HG03045 (cell line): ENCODE results near the gene SND1.

ENCODE experiments used
- ATAC-seq: cut with Tn5 transposase; IDR thresholded peaks from one replicate; pipeline ENCODE4 v1.9.1; 2021; ENCODE audit warnings: mild to moderate bottlenecking, moderate library complexity; ENCODE audit not compliant: unreplicated experiment

SND1 gene

DNA sequence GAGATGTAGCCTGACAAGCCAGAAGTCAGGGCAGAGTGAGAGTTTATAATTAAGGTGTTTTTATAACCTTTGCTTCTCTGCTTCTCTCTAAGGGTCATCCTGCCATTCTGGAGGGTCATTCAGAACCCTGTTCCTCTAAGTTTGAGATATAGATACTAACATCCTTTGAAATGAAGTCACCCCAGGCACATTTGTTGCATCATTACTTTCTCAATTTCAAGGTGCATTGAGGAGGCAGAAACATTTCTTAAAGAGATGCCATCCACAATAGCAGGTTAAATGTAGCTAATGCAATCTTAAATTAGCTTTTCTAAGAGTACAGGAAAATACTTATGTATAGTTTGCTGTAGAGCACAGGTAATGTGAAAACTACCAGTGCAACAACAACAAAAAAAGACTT lies 272.9 kb downstream of the SND1 start:
- ATAC-seq: no peak

DNA sequence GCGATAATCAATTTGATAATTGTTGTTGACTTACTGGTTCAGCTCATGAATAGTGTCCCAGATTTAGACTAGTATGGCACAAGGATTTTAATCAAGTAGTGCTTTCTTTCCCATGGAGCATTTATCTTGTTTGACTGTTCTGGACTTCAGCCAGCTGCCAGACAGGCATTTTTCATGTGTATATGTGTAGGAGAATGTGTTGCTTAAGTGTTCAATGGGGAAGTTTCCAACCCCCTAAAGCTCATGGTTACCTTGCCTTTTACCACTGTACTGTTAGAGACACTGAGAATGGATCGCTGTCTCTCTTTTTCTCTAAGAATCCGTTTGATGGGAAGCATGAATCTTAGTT lies 275.3 kb downstream of the SND1 start:
- ATAC-seq: no peak

DNA sequence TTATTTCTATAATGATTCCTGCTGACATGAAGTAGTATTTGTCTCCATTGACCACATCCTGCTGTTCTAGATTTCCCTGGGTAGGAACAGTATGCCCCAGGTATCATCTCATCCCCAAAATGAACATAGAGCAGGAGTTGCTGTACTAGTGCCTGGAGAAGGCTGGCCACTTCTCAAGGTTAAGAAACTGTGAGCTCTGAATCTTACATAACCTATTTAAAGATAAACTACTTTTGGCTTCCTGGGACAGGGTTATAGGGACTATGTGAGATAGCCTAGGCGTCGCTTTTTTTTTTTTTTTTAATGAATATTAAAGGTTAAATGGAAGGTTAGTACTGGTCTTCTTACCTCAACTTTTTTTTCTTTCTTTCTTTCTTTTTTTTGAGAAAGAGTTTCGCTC lies 276.2 kb downstream of the SND1 start:
- no peak for ATAC-seq

DNA sequence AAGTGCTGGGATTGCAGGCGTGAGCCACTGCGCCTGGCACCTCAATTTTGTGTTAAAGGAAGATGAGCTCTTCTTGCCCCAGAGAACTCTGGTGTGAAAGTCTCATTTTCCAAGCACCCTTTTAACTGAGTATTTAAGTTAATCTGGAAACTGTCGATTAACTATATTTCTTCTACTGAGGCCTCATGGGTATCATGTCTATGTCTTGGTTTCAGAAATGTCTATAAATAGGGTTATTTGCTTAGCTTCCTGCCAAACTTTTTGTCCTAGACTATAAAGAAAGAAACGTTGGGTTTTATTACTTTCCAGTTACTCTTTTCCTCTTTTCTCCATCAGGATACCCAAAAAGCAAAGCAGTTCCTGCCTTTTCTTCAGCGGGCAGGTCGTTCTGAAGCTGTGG lies 276.9 kb downstream of the SND1 start:
- ATAC-seq: no peak

DNA sequence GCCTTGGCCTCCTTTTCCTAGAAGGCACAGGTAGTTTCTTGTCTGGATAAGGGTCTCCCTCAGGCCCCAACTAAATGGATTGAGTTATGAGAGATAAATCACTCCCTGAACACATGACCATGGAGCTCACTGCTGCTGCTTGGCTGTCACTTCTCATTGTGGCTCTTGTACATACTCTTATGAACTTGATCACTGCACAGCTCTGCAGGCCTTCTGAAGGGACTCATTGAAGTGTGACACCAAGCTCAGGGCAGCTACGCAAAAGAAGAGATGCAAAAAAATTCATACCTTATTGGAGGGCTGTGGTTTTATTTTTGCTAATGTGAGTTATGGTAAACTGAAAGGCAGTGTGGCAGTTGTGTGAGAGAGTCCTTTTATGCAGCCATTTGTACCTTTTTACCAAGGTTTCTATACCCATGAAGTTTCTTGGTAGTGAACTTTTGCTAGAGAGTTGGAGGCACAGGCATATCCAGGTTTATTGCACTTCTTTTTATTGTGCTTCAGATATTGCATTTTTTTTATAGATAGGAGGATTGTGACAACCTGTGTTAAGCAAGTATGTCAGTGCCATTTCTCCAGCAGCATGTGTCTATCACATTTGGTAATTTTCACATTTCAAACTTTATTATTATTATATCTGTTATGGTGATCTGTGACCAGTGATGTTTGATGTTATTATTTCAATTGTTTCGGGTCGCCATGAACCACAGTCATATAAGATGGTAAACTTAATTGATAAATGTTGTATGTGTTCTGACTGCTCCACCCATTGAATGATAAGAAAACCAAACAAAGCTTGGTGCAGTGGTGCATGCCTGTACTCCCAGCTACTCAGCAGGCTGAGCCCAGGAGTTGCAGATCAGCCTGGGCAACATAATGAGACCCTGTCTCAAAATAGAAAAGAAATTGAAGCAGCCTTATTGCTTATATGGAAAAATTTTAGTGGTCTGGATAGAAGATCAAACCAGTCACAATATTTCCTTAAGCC lies 278.6 kb downstream of the SND1 start:
- no peak for ATAC-seq

DNA sequence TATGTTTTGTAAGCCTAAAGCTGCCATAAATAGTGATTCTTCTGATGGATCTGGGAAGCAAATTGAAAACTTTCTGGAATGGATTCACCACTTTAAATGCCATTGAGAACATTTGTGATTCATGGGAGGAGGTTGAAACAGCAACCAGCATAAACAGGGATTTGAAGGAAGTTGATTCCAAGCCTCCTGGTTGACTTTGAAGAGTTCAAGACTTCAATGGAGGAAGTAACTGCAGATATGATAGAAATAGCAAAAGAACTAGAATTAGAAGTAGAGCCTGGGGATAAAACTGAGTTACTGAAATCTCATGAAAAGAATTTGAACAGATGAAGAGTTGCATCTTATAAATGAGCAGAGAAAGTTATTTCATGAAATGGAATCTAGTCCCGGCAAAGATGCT lies 280.1 kb downstream of the SND1 start:
- ATAC-seq: no peak

DNA sequence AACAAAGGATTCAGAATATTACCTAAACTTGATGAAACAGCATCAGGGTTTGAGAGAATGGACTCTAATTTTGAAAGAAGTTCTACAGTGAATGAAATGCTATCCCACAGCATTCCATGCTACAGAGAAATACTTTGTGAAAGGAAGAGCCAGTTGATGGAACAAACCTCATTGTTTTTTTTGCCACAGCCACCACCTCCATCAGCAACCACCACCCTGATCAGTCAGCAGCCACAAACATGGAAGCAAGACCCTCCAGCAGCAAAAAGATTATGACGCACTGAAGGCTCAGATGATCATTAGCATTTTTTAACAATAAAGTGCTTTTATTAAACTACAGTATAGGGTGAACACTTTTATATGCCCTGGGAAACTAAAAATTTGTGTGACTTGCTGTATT lies 280.5 kb downstream of the SND1 start:
- ATAC-seq: no peak

DNA sequence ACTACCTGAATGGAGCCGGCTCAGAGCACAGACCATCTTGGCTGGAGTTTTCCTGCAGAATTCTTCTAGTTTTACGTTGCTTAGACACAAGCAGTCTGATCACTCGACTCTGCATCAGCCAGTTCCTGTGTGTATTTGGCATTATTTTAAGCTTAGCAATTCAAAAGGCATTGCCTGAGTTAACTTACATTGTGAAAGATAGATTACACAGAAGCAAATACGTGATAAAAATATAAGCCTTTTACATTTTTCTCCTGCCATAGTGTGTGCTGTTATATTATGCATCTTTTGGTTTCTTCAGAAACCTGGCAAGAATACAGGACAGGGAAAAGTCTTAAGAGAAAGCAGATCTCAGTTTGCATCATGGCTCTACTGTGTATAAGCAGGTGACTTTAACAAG lies 281.2 kb downstream of the SND1 start:
- ATAC-seq: no peak

DNA sequence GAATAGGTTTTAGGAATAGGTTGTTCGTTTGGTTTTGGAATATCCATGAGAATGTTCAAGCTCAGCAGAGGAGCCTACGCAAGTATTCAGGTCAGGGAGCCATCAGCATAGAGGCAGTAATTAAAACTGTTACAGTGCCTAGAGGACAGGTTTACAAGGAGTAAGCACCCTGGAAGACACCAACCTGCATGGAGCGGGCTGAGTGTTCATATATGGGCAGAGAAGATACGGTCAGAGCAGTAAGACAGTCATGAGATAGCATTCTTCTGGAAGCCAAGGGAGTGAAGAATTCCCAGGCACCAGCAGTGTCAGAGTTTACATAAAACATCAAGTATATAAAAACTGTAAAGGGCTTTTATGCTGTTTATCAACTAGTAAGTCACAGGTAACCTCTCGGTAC lies 282.7 kb downstream of the SND1 start:
- no peak for ATAC-seq

DNA sequence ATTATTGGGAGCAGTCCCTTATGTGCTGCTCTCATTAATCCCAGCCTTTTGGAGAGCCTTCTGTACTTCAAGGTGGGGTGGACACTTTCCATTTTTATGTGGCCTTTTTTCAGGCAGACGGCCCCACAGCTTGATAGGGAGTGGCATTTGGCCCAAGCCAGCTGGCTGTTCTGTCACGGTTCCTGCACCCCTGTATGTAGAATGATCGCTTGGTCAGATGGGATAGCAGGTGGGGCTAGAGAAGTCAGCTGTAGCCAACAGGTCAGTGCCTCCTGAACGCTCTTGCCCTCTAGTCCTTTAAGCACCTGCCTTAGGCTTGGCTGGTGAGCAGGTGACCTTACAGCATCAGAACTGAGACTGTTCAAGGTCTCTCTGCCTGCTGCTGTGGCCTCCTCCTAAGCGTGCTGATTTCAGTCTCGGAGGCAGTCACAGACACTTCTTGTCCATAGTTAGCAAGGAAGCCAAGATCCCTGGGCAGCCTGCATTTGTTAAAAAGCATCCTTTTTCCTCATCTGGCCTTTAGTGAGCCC lies 283.9 kb downstream of the SND1 start:
- ATAC-seq: no peak

DNA sequence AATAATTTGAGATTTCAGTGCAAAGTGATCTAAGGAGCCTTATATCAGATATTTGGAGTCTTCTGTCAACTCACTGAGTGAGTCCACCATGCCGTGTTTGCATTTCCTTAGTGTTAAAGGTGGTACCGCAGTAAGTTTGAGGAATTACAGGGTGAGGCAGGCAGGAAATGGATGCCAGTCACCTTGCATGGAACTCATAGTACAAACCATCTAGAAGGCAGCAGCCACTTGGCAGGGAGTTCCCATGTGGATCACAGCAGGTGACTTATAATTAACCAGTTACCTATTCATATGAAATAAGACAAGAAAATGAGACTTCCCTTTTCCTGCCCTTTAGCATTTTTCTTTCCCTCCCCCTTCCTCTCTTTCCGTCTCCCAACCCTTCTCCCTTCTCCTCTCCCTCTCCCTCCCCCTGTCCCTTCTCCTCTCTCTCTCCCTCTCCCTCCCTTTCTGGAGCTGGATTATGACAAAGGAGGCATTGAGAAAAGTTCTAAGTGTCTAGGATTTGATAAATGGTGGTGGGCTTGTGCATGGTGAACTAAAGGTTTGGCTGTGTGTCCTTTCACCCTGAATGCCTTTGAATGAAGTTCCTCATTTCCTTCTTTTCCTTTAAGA lies 285.2 kb downstream of the SND1 start:
- no peak for ATAC-seq

DNA sequence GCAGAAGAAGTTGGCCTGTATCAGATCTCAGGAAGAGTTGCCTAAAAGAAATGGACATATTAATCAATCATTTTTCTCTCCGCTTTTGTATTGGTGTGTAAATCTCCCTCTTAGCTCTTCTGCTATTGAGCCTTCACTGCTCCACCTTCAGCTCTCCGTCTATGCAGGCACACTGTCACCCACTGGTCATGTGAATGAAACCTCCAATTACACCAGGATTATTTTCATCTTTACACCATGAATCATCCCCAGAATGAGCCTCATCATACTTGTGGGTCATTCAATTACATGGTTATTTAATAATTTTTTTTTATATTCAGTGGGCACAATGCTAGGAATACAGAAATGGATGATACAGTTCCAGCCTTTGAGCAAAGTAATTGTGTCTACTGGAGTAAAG lies 286.6 kb downstream of the SND1 start:
- no peak for ATAC-seq

DNA sequence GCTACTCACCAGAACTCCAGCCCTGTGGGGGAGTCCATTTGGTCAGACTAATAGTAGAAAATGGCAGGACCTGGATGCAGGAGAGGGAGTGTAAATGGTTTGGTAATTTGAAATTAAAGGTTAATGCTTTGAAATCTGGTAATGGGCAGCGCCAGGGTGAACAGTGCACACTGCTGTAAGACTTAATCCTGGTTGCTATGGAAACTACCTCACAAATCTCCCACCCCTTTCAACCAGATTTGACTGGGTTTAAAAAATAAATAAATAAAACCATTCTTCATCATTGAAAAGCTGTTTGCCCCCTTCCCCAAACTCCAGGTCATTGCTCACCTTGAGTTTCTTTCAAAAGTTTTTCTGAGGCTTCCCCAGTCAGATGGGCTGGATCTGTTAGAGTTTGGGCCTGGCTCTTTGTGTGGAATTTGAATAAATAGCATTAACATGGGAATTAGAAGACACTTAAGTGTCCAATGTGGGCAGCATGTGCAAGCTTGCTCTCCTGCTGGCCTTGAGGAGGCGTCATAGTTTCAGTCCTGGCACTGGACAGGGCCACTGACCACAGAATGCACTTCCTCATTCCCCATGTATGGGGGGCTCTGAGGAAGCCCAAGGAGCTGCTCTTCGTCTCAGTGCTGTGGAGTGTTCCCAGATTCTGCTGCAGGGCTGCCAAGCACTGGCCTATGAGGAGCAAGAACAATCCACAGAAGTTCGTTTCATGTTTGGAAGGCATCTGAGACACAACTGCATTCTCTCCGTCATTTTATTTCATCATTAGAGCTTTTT lies 288.6 kb downstream of the SND1 start:
- no peak for ATAC-seq

DNA sequence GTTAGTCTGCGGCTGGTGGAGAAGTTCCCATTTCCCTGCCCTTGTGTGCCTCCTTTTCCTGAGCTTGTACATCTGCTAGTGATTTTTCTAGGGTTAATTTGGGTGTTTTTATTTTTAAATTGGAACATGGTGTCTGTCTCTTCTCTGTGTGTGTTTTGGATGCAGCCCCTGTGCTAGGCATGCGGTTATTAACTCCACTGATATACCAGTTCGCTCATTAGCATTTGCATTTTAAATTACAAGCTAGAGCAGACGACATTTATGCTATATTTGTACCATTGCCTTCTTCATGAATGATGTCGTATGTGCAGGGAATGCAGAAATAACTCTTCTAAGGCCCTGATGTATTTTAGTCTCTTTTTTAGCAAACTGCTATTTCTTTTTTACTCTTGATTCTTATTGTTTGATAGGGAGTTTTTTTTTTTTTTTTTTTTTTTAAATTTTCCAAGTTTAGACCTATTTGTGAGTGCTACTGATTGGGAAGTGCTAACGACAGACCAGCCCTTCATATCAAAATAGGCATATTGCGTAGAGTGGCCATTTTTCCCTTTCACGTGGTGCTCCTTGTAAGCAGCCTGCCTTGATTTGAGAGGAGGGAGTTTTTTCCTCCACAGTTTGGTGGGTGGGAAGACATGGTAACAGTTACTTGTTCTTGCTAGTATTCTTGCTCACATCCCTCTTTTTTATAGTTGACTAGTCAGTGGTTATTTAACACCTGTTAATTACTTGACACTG lies 289.6 kb downstream of the SND1 start:
- ATAC-seq: no peak

DNA sequence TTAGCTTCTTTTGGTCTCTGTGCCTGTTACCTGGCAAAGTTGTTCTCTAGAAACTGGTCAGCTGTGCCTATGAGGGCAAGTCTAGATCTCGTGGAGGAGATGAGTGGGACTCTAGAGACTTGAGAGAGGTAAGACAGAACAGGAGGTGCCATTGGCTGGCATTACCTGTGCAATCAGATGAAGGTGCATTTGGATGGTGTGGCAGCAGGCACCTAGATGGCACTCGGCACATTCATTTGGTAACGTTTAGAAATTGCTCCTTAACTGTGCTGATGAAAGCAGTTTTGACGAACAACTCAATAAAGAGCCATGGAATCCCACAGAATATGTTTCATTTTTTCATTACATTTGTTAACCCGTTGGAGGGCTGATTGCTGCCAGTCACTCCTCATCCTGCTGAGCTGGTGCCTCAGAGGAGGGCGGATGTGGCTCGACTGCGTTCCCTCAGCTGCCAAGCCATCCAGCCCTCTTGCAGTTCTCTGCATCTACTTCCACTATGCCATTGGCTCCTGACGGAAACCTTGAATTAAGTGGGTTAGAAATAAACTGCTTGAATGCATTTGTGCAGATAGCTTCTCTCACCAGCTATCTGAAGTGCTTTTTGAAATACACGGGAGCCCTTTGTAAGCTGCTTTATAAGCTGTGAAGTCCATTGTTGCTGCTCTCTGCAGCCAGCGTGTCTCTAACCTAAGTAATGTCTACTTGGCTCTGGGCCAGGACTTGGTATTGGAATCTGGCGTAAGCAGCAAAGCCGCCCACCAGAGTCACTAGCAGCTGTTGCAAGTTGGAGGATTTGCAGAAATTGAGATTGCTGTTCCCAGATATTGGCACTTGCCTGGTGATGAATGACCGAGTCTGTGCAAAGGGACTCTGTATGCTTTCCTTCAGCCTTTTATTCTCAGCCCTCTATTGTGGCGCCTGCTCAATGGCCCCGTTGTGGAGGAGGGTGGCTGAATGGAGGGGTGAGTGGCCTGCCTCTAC lies 291.8 kb downstream of the SND1 start:
- no peak for ATAC-seq

DNA sequence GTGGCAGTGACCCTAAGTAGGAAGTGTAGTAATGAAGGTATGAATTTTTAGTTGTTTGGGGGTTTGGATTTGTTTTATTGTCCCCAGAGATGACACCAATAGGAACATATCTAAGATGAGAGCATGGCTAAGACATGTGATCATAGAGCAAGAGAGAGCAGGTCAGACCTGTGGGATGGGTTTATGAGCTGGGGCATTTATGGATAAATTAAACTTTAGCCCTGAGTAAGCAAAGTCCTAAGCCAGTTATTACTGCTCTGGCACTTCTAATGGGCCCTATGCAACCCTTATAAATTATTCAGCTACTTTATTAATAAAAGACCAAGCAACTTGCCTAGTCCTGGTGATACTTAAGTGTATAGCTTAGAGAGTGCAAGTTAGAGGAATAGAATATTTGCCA lies 294.1 kb downstream of the SND1 start:
- no peak for ATAC-seq

DNA sequence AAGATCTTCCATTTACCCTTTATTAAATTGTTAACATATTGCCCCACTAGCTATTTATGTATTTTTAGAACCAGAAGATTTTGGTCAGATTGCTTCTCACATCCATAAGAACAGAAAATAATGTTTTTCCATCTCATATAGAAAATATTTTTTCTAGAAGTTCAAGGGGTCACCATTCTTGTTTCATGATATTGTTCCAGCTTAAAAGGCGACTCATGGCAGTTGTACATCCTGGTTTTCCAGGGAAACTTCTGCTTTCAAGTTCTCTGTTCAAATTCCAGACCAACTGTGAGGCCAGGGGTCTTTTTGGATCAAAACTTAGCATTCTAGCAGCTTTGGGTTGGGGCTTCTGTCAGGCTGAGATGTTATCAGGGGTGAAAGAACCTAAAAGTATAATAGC lies 294.9 kb downstream of the SND1 start:
- no peak for ATAC-seq

DNA sequence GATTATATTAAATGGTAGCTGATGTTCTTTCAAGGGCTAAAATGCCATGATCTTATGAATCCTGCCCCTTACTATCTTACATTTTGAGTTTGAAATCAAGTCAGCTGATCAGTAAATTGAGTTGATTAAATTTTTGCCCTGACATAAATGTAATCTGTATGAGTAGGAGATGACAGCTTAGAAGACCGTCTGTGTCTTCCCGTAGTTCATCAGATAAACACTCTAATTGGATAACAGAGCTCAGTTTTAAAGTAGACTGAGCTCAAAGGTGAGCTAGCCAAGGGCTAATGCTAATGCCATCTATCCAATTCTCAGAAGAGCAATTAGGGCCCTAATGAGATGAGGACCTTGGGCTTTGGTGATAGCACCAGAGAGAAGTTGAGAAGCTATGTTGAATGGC lies 296.3 kb downstream of the SND1 start:
- ATAC-seq: no peak

DNA sequence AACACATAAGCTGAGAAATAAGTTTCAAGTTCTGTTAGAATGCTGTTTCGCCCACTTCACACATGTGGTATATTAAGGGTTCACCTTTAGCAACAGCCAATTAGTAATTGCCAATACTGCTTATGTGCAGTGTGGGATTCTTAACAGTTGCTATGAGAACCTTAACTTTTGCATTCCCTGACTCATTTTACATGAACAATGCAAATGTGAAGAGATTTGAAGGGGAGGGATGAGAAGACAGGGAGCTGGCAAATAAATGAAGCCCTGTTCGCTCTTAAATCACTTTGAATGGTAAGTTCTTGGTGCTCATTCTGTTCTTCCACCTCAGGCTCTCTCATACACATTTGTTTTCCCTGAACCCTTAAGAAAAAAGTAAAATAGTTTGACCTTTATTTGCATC lies 296.9 kb downstream of the SND1 start:
- ATAC-seq: no peak

DNA sequence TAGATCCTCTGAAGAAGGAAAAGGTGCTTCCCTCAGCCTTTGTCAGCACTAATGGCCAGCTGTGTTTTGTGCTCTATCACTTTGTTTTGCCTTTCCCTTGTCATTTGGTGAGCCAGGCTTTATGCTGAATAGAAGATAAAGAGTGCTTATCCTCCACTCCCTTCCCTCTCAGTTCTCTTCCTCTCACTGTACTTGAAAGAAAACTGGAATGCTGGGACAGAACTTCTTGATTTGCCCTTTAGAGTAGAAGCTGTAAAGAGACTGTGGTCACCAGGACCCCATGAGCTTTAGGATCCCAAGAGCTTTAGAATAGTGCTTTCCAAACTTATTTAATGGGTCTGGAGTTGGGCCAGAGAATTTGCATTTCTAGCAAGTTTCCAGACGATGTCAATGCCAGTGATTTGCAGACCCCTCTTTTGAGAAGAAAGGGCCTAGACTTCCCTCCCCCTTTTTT lies 297.8 kb downstream of the SND1 start:
- no peak for ATAC-seq
